SK-N-SH (cell line): ENCODE results near the gene LRRC73.
"Not testable (repeated sequence)": the region's sequence is repeated elsewhere in the genome, so short reads cannot be mapped to it uniquely, and the experiment has no call there.

Source experiments
- CHD2 ChIP-seq: fragments of 150-350 bp; IDR thresholded peaks from 2 replicates; pipeline ENCODE4 v1.6.1; 2018; ENCODE audit warnings: low read length; ENCODE audit not compliant: partially characterized antibody
- EP300 ChIP-seq, 2 experiments: IDR thresholded peaks; 2 replicates each; pipeline versions ENCODE4 v1.4.0 to v1.6.1; 2012; ENCODE audit warnings: borderline replicate concordance in 1 of 2, low read depth in 1 of 2, low read length in 1 of 2
- MXI1 ChIP-seq: IDR thresholded peaks from 2 replicates; pipeline ENCODE4 v1.6.1; 2012; ENCODE audit warnings: mild to moderate bottlenecking, low read depth, low read length, improper control_type of control experiment
- RFX5 ChIP-seq: IDR thresholded peaks from 2 replicates; pipeline ENCODE4 v1.6.1; 2012; ENCODE audit warnings: mild to moderate bottlenecking, improper control_type of control experiment, low read length
- TF ChIP-seq, protein P1 (sequence below): fragments of 200-600 bp; sonication (generic); IDR thresholded peaks from 2 replicates; pipeline ENCODE4 v1.6.1; 2017; ENCODE audit warnings: antibody characterized with exemption, mild to moderate bottlenecking, moderate library complexity
- TF ChIP-seq, protein P2 (sequence below): IDR thresholded peaks from 2 replicates; pipeline ENCODE4 v1.4.0; 2012; ENCODE audit warnings: low read depth
- TF ChIP-seq, protein P3 (sequence below): IDR thresholded peaks from 2 replicates; pipeline ENCODE4; 2012
- TF ChIP-seq, protein P4 (sequence below): IDR thresholded peaks from 2 replicates; pipeline ENCODE4 v1.4.0; 2012; ENCODE audit warnings: low read depth, borderline replicate concordance

DNA sequence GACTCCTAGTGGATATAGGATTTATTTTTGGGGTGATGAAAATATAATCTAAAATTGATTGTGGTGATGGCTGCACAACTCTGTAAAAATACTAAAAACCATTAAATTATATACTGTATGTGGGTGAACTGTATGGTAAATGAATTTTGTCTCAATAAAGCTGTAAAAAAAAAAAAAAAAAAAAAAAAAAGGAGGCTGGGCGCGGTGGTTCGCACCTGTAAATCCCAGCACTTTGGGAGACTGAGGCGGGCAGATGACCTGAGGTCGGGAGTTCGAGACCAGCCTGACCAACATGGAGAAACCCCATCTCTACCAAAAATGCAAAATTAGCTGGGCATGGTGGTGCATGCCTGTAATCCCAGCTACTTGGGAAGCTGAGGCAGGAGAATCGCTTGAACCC is 47.5 kb upstream of the LRRC73 start:
- TF ChIP-seq RFX5; EP300 (IDR thresholded peaks at IDR 0.05; ENCODE audit: borderline replicate concordance in 1 of 2, low read depth in 1 of 2, low read length in 1 of 2); MXI1; CHD2: not testable (repeated sequence)
- TF ChIP-seq, protein P1, sequence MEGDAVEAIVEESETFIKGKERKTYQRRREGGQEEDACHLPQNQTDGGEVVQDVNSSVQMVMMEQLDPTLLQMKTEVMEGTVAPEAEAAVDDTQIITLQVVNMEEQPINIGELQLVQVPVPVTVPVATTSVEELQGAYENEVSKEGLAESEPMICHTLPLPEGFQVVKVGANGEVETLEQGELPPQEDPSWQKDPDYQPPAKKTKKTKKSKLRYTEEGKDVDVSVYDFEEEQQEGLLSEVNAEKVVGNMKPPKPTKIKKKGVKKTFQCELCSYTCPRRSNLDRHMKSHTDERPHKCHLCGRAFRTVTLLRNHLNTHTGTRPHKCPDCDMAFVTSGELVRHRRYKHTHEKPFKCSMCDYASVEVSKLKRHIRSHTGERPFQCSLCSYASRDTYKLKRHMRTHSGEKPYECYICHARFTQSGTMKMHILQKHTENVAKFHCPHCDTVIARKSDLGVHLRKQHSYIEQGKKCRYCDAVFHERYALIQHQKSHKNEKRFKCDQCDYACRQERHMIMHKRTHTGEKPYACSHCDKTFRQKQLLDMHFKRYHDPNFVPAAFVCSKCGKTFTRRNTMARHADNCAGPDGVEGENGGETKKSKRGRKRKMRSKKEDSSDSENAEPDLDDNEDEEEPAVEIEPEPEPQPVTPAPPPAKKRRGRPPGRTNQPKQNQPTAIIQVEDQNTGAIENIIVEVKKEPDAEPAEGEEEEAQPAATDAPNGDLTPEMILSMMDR = not testable (repeated sequence)
- TF ChIP-seq, protein P2, sequence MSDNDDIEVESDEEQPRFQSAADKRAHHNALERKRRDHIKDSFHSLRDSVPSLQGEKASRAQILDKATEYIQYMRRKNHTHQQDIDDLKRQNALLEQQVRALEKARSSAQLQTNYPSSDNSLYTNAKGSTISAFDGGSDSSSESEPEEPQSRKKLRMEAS = not testable (repeated sequence)
- TF ChIP-seq, protein P3, sequence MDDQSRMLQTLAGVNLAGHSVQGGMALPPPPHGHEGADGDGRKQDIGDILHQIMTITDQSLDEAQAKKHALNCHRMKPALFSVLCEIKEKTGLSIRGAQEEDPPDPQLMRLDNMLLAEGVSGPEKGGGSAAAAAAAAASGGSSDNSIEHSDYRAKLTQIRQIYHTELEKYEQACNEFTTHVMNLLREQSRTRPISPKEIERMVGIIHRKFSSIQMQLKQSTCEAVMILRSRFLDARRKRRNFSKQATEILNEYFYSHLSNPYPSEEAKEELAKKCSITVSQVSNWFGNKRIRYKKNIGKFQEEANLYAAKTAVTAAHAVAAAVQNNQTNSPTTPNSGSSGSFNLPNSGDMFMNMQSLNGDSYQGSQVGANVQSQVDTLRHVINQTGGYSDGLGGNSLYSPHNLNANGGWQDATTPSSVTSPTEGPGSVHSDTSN = not testable (repeated sequence)
- TF ChIP-seq, protein P4, sequence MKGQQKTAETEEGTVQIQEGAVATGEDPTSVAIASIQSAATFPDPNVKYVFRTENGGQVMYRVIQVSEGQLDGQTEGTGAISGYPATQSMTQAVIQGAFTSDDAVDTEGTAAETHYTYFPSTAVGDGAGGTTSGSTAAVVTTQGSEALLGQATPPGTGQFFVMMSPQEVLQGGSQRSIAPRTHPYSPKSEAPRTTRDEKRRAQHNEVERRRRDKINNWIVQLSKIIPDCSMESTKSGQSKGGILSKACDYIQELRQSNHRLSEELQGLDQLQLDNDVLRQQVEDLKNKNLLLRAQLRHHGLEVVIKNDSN = not testable (repeated sequence)
